Gastroesophageal sphincter (tissue), 3 donors: ENCODE data around the gene HLA-E.

Experiments used
- CTCF ChIP-seq, 4 experiments: fragments of 200-600 bp in 2 of 4; fragments of 450-650 bp in 2 of 4; sonication (generic) in 1 of 4; IDR thresholded peaks; one replicate each; pipeline ENCODE4 v1.5.1; 2017 to 2019; ENCODE audit warnings: antibody characterized with exemption in 4 of 4, mild to moderate bottlenecking in 2 of 4, moderate library complexity in 2 of 4
- POLR2A ChIP-seq, 2 donors: fragments of 450-650 bp; IDR thresholded peaks; one replicate each; pipeline ENCODE4 v1.6.1; 2017; ENCODE audit warnings: antibody characterized with exemption in 2 of 2, mild to moderate bottlenecking in 2 of 2, moderate library complexity in 1 of 2

- no peak for TF ChIP-seq CTCF (IDR thresholded peaks at IDR 0.05)
- no peak for TF ChIP-seq POLR2A (IDR thresholded peaks at IDR 0.05)
These were observed 24.1 kb downstream of the HLA-E start for GRCh38 chr6:30513451-30513850.
